NAMALWA (cell line): ENCODE measurements around the gene TMBIM4.

Experiments
- DNase-seq: peaks from one replicate; pipeline ENCODE4 v3.0.0-alpha.2; 2015; ENCODE audit warnings: low spot score

TMBIM4 gene

DNA sequence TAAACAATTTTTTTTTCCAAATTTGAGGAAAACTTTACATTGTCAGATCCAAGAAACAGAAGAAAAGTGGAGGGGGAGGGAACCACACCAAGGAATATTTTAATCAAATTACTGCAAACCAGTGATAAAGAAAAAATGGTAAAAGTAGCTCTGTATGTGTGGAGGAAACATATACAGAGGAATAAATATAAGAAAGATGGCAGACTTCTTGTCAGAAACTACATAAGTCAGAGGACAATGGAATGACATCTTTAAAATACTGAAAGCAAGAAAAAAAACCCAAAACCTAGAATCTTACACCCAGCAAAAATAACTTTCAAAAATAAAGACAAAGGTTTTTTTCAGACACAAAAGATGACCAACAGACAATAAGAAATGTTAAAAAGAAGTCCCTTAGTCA is 29.1 kb downstream of the TMBIM4 start:
- DNase-seq = peak; percentile 27

DNA sequence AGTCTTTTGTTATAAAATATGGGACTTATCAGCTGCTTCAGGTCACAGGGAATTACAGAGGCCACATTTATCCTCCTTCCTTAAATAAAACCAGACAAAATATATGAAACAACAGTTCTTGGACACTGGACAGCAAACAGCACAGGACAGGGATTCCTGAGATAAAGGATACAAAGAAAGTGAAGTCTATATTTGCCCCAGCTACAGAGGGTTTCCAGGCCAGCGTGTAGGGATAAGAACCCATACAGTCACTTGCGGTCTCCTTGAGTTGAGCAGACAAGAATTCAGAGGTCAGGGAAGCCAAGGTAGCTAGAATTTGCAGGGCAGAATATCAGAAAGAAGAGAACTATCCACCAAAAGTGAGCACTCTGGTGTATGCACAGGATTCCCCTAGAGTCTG is 30.5 kb downstream of the TMBIM4 start:
- DNase-seq = no peak

DNA sequence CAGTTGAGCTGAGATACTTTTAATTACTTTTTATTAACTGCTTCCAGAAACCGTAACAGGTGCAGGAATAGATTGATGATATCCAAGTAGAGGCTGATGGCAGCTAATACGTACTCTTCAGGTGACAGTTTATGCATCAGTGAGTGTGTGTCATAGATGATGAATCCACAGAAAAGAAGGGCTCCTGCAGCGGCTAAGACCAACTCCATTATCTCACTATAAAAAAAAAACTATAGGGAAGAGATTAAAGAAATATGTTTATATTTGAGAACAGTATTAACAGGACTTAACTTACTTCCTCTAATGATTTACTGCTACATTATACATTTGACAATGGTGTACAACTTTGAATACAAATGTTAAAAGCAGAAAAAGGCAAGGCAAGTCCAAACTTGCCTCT is 31.9 kb downstream of the TMBIM4 start:
- no peak for DNase-seq

DNA sequence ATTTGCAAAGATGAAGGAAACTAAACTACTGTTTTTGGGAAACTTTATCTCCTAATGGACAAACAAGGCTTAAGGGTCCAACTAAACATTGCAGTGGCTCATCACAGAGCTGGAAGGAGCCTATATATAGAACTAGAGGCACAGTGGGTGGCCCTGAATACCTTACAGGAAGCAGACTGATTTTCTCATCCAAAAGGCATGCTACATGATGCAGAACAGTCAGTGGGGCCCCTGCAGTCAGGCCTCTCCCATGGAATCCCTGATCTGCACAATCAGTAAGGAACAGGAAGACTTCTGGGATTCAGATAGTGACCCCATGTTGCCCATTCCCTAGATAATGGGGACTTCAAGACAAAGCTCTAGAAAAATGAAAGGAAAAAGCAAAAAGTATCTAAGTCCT is 37.4 kb downstream of the TMBIM4 start:
- DNase-seq = no peak

DNA sequence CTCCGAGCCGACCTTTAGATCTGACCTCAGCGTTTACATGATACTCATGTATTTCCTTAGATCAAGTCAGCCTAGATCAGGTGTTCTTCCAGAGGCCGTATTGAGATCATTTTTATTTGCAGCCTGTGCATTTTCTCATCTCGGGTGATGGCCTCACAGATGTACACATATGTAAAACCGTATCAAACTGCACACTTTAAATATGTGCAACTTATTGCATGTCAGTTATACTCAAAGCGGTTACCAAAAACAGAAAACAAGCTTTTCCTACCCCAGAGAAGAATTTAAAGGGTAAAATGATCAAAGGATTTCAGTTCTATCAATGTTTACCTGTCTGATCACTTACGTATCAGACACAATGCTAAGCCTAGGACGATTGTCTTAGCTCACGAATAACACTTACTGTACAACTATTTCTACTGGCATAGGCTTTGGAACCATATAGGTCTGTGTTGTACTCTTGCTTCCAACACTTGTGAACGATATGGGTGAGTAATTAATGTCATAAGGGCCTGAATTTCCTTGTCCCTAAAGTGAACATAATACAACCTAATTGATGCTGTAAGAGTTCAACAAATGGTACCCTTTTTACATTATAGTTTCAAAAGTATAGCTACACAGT is 38.6 kb downstream of the TMBIM4 start:
- DNase-seq = no peak

DNA sequence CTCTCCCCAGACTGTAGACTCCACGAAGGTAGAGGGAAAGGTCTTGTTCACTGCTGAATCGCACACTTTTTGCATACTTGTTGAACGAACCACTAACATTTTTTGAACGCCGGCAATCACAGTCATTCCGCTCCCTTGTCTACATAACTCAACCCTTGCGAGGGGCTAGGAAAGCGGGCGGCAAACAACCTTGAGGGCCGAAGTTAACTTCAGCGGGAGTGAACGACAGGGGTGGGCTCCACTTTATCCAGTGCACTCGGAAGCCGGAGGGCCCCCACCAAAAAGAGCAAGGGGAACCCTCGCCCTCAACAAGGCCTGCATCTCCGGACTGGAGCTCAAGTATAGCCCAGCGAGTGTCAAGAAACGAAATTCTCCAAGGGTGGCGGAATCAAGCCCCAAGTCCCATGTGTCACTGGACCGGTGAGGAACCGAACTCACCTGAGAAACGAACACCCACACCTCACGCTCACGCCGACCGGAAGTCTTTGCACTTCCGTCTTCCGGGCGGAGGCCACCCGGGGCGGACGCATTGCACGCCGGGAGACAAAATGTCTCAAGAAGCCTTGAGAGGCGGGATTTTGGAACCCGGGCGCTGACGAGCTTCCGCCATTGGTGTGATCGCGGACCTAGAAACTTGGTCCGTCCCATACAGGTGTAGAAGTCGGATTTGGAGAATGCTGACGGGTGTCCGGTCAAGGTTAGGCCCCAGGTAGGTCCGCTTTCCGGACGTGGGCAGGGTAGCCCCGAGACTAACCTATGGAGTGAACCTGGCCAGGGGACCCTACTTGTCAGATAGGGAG is 39.3 kb downstream of the TMBIM4 start, which contains the start of gene LLPH:
TSS of gene LLPH (minus strand) at position 484 of the 800 bp plus-strand sequence. CDS start 1,644 bp downstream, outside the sequence.
- DNase-seq = peak; percentile 96

DNA sequence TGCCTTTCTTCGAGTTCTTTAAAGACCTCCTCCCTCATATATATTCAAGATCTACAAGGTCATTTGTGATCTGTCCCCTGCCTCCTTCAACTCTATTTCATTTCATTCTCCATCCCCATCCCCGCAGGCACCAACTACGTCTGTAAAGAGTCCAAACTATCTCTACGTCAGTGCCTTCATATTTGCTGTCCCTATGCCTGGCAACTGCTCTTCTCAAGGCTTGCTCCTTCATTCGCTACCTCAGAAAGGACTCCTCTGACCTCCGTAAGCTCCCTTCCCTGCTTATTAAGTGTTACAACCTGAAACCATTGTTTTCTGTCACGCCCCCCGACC is 39.9 kb downstream of the TMBIM4 start:
- DNase-seq = no peak

DNA sequence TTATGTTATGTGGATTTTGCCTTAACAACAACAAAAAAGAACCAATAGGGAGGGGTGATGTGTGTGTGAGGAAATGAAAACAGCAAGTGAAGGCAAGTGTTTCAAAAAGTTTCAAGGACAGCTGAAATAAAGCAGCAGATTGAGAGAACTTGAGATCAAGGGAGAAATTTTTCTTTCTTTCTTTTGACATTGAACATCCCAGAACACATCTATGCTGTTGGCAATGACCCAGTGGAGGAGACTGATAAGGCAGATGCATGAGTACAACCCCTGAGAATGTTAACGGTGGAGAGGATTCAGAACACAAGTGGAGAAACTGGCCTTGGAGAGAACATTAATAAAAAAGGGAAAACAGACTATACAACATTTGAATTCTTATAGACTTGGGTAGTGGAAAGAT is 42.1 kb downstream of the TMBIM4 start:
- DNase-seq = no peak

DNA sequence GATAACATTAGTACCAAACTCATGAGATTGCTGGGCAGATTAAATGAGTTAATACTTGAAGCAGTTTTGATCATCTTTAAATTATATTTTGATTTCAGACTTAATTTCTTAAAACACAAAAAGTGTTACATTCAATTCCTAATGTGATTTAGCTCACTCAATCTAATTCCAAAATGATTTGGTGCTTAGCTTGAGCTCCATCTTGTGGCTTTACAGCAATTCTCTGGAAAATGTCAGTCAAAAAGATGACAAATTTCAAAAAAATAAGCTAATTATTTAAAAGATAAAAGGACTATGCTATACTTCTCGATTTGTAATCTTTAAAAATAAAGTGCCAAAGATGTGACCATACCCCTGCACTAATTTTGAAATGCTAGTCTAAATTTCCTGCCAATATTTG is 49.3 kb downstream of the TMBIM4 start:
- no peak for DNase-seq

DNA sequence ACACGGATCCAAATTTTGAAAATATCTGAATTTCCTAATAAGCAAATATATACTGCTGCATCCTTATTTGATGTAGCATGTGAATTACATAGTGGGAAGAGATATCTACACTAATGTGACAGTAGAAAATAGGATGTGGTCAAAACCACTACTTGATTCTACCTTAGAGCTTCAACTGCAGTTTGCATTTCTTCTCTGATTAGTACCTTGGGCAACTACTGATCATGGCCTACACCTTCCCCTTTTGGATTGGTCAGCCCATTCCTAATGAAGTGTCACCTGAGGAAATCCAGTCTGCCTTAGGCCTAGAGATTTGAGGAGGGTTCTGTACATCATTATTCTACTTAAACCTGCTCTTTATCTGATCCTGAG is 49.9 kb downstream of the TMBIM4 start:
- no peak for DNase-seq

DNA sequence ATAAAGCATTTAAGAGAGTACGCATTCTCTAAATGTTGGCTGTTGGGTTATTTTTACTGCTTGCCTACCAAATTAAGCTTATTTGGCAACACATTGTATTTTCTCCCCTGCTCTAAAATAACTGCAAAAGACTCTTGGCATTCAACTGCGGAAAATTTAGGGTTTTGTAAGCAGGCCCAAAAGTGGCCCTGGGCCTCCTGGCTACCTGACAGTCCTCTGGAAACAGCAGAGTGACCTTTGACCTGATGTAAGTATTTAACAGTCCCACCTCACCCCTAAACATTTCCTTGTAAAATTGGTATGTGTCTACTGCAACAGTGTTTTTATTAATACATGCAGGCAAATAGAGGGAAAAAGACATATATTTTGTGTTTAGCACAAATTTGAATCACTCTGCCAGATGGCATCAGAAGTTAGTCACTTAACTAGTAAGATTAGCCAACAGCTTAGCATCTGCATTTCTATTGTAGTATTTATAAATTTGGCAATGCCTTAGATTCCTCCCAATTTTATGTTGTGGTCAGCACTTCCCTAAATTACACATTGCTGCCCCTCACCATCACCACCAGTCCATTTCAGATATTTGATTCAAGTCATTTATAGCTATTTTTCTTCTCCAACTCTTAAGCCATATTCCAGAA is 50.4 kb downstream of the TMBIM4 start:
- no peak for DNase-seq

DNA sequence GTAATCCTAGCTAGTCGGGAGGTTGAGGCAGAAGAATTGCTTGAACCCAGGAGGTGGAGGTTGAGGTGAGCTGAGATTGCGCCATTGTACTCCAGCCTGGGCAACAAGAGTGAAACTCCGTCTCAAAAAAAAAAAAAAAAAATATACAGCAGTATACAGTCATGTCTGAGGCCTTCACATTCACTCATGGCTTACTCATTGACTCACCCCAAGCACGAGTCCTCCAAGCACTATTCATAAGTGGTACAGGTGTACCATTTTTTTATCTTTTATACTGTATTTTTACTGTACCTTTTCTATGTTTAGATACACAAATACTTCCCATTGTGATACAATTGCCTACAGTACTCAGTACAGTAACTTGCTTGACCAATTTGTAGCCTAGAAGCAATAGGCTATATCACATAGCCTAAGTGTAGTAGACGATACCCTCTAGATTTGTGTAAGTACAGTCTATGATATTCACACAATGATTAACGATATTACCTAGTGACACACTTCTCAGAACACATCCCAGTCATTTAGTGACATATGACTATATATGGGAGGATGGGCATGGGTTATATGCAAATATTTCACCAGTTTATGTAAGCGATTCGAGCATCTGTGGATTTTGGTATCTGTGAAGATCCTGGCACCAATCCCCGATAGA is 51.4 kb downstream of the TMBIM4 start:
- no peak for DNase-seq

DNA sequence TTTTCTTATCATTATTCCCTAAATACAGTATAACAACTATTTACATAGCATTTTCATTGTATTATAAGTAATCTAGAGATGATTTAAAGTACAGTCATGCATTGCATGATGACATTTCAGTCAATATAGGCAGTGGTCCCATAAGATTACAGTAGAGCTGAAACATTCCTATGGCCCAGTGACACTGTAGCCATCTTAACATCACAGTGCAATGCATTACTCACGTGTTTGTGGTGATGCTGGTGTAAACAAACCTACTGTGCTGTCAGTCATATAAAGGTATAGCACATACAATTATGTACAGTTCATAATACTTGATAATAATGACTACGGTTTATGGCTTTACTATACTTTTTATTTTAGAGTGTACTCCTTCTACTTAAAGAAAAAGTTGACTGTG is 52.6 kb downstream of the TMBIM4 start:
- DNase-seq = no peak

DNA sequence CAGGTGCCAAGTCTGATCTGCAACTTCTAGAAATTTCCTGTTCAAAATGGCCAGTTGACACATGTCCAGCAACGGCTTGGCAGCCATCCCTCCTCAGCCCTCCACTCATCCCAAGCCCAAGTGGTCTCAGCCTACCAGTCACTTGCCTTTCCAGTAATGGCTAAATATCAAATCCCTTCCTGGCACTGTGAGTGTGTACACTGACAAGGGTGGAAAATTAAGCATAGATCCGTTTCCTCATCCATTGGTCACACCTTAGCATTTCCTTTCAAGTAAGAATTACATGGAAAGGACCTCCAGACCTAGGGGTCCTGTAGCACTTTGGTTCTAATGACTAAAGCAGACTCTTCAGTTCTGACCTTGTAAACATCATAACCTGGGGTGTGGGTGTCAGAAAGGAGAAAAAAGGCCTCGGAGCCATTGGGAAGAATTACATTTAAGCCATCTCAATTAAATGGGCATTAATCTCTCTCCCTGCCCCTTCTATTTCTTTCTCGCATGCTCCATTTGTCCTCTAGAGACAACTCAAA is 54.7 kb downstream of the TMBIM4 start:
- no peak for DNase-seq

DNA sequence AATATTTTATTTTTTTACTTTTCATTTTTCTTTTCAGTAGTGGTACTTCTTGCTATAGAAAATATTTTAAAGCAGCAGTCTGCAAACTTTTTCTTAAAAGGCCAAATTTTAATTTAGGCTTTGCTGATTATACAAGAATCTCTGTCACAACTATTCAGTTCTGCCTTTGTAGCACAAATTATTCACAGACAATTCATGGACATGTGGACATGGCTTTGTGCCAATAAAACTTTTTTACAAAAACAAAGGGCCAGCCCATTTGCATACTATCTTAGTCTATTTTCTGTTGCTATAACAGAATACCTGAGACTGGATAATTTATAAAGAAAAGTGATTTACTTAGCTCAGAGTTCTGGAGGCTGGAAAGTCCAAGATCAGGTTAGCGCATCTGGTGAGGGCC is 56.3 kb downstream of the TMBIM4 start:
- DNase-seq = no peak

DNA sequence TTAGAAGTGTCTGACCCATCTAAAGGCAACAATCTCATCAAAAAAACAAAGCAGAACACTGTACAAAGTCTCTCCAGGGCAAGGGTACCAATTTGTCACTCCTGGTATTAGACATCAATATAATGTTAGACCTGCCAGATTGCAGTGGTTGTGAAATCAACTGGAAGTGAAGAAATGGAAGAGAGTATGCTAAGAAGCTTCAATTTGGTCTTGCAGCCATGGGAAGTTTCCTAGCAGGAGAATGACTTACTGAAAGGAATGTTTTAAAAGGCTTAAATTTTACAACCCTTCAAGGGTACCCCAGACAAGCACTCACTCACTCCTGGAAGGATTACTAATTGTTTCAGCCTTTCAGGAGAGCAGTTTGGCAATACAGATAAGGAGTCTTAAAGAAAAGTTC is 58.2 kb downstream of the TMBIM4 start:
- DNase-seq = no peak

DNA sequence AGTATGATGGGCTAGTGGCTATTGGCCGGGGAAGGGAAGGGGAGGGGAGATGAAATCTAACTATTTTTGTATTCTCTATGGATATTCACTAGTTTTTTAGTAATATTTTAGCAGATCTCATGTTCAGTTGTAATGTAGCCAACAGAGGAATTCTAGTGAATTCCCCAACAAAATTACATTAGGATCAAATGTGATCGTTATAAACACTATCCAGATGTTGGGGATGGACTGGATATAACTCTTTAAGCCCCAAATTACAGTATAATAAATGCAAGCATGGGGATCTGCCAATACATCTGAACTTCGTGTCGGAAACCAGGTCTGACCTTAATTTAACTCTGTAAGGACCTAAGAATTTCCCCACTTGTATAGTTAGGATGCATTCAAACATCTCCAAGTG is 60.7 kb downstream of the TMBIM4 start:
- DNase-seq = no peak

DNA sequence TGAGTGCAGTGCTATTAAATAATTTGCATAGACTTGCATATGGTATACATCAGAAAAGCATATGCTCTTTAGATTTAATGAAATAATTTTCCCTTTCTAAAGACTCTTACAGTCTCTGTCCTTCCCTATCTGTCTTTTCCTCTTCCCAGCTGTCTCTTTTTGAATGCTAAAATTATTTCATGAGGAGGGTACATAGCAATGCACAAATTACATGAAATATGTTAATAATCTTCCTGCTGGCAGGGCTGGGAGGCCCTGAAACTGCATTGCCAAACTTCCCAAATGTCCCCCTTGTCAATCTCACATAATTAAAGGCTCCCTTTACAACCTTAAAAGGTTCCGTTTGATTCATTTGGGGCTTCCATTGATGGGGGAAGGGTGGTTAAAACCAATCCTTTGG is 61.4 kb downstream of the TMBIM4 start:
- DNase-seq = no peak

DNA sequence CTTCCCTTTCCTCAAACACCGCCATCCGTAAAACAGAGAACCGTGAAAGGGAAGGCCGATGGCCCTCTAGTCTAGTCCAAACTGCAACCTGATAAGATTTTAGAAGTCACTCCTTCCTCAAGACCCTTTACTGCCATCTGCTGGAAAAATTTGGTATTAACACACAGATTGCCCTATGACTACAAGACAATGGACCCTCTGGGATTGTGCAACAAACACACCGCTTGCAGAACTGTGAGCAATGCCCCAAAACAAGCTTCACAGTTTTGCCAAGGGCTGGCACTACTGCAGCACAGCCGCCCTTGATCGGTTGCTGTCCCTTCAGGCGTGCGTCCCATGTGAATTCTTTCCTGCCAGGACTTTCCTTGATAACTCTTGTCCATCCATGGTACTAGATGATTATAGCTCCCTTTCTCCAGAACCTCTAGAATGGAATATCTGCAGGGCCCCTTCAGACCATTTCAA is 62.3 kb downstream of the TMBIM4 start:
- peak; percentile 95 for DNase-seq

DNA sequence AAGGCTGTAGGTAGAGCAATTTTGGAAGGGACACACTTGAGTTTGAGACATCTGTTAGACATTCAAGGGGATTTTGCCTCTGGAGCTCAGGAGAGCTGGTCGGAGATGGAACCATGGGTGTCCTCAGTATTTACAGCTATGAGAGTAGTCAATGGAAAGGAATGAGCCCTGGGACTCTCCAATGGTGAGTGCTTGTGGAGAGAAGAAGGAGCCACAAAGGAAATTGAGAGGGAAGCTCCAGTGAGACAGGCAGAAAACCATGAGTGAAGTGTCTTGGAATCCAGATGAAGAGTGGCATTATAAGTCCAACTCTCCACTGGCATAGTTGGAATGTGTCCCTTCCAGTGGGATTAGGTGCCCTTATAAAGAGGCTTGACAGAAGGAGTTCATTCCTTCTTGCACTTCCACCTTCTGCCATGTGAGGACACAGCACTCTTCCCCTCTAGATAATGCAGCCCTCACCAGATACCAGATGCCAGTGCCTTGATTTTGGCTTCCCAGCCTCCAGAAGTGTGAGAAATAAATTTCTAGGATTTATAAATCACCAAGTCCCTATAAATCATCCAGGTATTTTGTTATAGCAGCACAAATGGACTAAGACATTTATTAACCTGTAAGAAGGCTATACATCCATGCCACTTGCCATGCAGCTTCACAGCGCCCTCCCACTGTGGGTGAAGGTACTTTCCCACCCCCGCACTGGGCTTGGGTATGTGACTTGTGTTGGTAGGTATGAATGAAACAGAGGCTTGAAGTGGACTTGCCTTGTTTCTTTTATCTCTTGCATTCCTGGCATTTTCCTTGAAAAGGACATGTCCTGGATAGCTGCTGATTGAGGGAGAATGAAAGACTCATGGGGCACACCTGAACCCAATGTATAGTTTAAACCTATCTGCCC is 66.5 kb downstream of the TMBIM4 start:
- peak; percentile 43 for DNase-seq

DNA sequence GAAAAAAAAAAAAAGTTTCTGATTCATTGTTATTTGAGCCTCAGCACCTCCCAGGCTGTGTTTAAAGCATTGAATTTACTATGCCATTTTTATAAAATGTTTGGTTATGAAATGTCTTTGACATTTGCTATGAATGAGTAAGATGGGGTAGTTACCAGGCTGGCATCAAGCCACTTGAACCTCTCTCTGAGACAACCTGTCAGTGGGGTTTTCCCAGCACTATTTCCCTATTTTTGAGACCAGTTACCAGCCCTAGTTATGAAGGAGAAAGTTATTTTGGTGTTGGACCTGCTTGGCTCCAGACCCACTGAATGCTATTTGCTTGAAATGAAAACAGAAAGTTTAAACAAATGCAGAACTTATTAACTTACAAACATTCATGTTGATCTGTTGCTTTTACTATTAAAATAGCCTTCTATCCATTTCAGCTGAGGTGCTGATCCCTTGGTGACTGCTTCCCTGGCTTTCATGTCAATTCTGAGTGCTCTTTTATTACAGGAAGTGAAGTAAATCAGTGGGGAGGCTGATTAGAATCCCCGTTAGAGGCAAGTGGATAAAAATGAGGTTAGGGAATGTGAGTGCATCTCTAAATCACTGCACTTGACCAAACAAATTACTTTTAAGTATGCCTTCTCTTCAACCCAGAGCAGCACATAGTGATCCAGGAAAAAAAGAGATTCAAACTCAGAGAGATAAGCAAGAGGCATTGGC is 77.1 kb downstream of the TMBIM4 start:
- no peak for DNase-seq
